Stimulated activated CD4-positive, alpha-beta T cell treated with anti-CD3 and anti-CD28 coated beads, TNF-alpha, amount 100 ng/mL, for 24 hours (primary cell): Measurements from ENCODE around the gene VAPA.

Experiments used
- DNase-seq, 3 experiments: peaks; one replicate each; pipeline ENCODE4 v3.0.0-alpha.2; 2020; ENCODE audit warnings: low read depth in 3 of 3

The VAPA gene

DNA sequence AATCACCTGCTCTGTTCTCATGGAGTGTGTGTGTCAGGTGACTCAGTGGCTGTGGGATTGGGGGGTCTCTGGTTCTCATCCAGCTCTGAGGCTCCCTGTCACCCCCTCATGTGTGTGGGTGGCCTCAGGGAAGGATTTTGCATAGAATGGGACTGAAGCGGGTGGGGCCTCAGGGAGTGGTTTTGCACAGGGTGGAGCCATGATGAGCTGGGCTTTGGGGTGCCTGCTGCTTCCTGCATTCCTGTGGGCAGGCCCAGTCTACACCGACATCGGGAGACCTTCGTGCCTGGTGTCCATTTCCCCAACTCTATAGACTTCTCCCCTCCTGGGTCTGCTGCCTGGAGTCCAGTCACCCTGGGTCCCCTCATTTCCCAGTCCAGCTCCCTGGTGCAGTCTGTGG is 59.7 kb downstream of the VAPA start:
- DNase-seq: no peak

DNA sequence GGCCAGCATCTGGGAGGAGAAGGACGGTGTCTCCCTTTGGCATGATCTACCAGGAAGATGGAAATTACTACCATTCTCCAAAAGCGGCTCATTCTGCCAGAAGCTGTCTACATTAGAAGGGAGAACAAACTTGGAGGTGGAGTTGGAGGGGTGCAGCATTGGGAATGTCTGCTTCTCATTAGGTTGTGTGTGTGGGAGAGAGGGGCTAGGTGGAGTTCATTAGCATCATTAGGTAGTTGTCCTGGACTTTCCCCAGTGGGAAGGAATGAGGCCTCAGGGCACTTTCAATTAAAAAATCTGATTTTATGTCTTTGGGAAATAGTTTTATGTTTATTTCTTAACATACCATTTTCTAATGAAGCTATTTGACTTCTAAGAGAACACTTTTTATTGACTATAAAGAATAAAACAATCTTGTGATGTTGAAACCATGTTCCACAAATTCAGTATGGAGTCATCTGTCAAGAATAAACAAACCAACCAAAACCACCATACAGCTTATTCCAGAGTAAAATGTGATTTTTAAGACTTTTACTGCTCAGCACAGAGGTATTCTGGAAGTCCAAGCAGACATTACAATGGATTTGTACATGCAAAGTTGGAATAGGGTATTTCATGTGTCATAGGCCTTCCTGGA is 60.6 kb downstream of the VAPA start:
- no peak for DNase-seq

DNA sequence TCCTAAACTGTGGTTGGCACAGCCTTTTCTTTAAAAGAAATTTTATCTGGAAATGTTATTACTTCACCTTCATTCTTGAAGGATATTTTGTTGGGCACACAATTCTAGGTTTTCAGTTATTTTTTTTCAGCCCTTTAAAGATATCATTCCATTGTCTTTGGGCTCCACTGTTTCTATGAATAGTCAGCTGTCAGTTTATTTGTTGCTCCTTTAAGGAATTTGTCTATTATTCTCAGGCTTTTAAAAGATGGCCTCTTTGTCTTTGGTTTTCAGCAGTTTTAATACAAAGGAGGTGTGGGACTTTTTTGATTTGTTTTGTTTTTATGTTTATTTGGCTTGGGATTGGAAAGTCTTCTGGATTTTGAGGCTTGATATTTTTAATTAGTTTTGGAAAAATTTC is 61.8 kb downstream of the VAPA start:
- no peak for DNase-seq

DNA sequence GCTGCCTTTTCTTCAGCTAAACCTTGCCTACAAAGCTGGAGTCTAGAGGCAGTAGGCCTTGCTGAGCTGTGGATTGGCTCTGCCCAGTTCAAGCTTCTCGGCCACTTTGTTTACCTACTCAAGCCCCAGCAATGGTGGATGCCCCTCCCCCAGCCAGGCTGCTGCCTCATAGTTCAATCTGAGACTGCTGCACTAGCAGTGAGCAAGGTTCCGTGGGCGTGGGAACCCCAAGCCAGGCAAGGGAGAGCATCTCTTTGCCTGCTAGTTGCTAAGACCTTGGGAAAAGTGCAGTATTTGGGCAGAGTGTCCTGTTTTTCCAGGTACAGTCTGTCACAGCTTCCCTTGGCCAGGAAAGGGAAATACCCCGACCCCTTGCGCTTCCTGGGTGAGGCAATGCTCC is 68.9 kb downstream of the VAPA start:
- DNase-seq: no peak

DNA sequence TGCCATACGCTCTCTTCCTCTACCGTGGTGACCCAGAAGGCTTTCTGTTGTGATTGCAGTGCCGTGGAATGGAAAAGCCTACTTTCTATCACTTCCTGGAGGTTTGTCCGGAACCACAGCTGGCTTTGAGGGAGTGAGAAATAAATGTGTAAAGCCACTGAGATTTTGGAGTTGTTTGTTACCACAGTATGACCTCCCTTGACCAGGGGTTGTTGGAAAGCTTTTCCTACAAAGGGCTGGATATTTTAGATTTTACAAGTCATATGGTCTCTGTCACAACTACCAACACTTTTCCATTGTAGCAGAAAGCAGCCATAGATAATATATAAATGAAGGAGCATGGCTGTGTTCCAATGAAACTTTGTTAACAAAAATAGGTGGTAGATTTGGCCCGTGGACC is 70.3 kb downstream of the VAPA start:
- DNase-seq: no peak

DNA sequence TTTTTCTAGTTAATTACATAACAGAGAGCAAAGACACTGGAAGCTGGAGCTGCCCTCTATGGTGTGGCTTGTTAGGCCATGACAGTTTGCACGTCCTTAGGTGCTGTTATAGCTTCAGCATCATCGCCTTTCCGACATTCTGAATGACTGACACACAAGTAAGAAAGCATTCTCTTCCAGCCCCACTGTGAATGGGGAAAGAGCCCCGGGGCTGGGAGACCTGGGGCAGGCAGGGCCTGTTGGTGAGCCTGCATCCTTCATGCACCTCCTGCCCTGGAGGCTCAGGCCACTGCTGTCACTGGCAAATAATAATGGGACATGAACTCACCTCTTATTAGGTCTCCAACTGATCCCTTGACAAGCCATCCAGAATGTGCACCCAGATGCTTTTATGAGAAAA is 71.8 kb downstream of the VAPA start:
- no peak for DNase-seq

DNA sequence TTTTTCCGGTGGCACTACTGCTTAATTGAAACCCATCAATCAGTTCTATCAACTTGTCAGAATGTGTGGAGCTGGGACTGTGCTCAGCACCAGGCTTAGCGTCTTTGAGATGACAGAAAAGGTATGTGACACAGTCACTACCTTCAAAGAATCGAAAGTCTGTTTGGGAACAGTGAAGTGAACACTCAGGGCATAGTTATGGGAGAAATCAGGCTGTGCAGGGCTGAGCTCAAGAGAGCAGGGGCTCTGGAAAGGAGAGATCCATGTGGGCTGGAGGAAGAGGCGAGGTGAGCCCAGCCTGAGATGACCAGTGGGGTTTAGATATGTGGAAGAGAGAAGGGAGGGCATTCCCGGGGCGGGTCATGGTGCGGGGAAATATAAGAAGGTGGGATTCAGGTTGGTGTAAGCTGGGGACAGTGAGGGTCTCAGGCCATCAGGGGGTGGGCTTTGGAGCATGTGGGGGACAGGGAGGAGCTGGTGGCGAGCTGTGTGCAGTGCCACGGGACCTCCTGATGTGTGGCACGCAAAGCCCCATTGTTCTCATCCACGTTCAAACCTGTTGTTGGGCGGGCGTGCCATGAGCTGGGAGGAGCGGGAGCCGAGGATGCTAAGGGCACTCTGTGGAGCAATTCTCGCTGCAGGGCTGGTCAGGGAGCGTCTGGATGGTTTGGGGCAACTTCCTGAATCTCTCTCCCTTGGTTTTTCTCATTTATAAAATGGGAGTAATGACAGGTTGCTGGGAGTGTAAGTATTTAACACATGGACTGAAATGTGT is 72.5 kb downstream of the VAPA start:
- no peak for DNase-seq

DNA sequence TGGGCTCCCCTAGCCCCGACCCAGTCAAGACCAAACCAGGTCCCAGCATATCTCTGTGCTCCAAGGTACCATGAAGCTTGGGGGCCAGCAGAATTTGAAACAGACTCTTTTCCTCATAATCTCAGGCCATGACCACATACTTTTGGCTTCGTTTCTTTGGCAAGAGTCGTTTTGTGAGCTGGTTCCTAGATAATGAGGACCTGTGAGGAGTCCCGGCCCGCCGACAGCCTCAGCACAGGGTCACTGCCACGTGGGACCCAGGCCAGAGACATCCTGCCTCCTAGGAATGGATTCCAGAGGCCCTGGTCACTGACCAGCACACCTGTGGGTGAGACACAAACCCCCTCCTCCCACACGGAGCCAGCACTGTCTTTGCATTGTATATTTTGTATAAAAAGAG is 73.5 kb downstream of the VAPA start:
- no peak for DNase-seq

DNA sequence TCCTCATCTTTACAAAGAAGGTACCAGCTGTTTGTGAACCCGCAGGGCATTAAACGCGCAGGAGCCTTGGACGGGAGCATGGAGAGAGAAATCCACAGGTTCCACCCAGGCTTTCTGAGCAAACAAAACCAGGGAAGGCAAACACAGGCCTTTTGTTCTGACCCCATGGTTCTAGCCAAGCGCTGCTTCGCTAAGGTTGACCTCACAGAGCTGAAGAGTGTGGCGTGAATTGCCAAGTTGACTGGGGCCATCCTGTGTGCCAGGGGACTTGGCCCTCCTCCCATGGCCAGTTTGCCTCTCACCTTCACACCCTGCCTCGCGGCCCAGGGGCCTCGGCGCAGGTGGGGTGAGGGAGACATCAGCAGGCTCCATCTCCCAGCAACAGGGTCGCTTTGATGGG is 74.1 kb downstream of the VAPA start:
- DNase-seq: no peak

DNA sequence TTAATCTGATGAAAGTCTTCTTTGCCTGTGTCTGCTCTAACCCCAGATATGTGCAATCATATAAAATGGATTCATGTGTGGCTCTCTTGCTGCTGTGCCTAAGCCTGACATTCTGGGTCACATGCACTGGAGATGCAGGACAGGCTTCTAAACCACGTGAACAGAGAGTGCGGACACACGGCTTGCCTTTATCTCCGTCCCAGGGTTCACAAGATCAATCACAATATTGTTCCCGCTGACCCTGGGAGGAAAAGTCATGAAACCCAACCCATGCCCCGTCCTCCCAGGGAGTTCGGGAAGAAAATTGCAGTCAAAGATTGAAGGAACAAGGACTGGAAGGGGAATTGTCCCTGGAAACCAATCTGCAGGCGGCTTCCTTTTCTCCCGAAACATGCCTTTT is 74.8 kb downstream of the VAPA start:
- no peak for DNase-seq

DNA sequence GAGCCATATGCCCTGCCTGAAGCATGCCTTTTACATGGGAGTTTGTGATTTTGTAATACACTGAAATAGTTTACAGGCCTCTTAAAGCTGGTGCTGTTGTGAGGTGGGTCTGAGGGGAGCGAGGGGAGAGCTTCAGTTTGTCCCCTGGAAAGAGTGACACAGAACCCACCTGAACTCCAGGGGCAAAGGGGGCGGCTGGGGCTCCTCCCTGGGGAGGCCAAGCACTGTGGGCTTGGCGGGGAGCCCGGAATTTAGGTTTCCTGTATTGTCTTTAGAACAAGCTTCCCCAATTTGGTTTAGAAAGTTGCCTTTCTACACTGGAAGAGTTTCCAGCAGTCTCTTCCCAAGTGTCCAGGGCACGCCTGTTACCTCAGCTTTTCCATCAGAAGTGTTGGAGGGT is 75.7 kb downstream of the VAPA start:
- DNase-seq: no peak

DNA sequence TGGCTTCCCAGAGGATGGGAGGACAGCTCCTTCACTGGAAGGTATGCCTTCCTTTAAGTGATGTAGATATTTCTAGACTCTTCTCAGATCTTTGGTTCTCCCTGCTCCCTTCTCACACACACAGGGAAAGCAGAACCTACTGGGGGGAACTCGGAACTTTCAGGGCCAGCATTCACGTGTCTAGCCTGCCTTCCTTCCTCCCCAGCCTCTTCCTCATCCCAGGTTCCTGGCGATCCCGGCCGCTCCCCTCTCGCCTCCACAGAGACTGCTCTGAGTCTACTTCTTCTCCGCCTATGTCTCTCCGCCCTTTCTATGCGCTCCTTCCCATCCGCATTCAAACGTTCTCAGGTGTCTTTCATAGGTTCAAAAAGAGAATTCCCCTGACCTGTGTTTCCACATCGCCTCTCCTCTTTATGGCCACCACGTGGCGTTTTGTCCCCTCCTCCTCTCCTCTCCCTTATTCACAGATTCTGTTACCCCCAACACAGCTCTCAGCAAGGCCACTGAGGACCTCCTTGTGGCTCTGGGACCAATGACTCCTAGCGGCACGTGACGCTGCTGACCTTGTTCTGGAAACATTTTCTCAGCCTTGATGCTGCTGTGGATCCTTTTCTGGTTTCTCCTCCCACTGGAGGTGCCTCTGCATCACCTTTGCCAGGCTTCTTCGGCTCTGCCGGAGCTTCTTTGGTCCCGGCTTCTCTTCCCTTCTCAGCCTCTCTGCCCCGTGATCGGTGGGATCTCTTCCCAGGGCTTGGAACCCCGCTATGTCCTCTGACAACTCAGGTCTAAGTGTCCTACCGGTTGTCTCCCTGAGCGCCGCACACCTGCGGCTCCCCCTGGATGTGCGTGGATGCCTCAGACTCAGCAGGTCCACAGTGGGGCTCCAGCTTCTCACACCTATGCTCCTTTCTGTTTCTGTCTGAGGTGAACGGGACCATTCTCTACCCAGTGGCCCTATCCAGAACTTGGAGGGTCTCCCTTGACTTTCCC is 77.5 kb downstream of the VAPA start:
- DNase-seq: no peak

DNA sequence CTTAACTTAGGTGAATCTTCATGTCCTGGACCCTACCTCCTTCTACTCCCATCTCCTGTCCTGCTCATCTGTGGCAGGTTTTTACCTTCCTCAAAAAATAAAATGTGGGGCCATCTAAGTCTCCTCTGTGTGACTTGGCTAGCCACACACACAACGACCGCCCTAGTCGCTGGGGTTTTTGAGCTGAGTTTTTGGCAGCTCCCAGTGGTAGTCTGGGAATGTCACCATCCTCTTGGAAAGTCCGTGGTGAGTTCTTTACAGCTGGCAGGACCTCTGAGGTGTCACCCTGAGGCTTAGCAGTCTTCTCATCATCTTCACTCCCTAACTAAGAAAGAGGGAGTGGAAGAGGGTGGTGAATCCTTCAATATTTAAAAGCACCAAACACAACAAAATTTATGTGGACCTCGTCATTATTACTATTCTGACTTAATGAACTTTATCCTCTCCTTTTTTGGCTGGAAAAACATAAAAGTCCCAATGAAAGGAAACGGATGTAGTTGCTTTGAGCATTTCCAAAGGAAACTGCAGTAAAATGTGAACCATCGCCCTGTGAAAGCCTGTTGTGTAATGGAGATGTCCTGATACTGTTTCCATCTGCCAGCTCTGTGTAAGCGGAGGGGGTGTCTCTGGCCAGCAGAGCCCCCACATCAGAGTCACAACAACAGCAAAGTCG is 78.6 kb downstream of the VAPA start:
- no peak for DNase-seq

DNA sequence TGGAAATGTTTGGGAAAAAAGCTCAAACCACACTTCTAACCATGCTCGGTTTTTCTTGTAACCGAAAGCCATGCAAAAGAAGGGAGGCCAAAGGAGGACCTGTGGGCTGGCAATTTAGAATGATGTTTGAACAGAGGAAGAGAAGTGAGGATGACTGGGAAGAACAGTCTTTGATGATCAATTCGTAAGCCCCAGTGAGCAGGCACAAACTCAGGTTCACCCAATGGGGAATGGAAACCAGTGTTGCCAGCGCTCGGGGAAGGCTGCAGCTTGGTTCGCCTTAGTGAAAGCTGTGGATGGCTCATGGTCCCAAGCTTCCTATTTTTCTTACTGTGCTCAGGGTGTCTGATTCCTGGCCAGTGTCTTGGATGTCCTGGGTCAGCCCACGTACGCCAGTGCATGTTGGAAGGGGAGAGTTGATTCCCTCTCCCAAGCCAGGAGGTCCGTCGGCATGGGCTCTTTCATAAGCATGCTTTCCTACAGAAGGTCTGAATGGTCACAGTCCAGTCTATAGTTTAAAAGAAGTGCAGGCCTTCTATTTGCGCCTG is 79.2 kb downstream of the VAPA start:
- DNase-seq: no peak

DNA sequence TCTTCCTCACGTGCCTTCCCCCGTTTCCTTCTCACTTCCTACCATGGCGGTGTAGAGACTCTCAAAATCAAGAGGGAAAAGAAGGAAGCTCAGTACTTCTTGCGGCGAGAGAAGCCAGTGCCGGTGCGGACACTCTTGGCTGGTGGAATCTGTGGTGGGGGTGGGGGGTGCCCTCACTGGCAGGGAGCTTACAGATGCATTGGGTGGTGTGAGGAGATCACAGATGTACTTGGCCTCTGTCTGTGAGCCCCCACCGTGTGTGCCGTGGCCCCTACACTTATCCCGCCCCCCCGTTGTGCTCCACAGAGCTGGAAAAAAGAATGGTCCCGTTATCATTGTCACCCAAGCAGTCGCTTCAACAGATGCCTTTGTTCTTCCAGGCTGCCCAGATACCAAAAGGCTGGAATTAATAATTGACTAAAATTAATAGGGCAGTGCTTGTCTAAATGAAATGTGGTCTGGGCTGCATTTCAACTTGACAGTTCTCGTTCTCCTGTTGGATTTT is 79.8 kb downstream of the VAPA start:
- no peak for DNase-seq

DNA sequence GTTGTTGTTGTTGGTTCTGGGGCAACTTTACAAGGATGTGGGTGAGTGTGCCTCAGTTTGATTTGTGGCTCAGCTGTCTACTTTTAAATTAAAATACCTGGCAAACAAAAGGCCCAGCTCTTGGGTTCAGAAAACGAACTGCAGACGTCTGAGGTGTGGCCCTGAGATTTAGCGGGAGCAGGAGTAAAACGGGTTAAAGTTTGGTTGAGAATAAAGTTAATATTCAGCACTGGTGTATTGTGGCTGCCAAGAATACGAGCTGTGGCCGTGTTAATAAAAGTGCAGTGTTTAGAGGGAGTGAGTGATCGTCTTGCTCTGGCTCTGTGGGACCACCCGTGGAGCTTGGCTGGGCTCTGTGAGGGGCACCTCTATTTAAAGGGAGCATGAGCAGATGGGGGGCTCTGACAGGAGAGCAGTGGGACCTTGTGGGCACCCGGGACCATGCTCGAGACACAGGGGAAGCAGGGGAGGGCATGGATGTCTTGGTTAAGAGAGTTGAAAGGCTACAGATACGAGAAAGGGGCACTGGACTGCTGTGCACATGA is 80.3 kb downstream of the VAPA start:
- DNase-seq: no peak

DNA sequence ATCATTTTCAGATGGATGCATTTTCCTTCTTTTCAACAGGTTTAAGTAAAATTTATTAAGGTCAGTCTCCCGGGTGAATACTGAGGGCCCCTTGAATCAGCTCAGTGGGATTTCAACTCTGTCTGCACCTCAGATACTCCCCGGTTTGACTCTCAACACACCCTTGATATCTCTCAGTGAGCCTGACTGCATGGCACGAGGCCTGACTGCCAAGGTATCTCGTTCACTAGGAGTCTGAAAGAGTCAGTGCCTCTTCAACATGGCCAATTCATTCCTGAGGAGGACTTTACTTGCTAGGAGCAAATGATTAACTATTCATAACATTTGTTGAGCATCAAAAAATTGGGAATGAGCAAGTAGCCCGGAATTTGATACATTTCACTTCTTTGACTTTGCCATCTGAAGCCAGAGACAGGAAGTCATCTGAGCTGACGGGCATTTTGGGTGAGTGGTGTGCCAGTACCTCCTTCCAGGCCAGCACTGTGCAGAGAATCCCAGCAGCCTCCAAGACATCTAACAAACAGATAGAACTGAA is 81.0 kb downstream of the VAPA start:
- no peak for DNase-seq

DNA sequence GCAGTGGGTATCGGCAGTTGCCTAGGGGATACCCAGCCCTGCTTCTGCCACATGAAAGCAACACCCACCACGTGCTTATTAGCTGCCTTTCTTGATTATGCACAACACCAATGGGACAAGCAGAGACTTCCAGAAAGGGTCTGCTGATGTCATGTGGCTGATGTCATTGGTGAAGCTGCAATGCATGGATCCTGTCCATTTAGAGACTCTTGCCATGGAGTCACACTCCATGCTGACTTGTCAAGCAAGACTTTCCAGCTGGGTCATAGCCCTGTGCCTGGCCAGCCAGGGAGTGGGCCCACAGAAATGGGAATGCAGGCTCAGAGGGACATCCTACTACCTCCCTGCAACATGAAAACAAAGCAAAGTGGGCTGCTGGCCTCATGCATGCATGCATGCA is 81.8 kb downstream of the VAPA start:
- no peak for DNase-seq

DNA sequence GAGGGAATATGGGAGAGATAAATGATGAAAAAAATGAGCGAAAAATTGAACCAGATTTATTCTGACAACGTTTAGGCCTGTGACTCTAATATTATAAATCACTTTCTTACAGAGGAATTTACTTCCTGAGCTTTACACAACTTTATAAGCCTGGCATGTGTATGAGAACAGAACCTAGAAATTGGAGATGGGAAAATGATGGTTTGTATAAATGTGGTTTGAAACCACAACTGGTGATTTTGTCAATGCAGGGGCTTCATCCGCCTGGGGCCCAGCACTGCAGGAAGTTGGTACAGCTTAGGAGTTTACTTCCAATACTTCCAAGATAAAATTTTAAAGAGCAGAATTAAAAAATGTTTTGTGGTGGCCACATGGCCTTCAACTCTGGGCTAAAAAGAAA is 82.3 kb downstream of the VAPA start:
- DNase-seq: no peak

DNA sequence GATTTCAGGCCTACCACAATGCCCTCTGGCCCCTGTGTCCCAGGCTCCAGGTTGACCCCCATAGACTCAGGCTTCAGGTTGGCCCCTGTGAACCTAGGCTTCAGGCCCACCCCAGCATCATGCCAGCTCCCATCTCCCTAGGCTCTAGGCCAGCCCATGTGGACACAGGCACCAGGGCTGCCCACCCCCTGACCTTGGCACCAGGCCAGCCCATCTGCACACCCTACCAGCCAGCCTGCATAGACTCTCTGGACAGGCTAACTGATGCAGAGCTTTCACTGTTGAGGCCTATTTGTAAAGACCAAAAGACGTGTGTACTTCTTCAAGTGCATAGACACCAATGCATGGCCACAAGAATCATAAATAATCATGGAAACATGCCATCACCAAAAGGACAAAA is 83.9 kb downstream of the VAPA start:
- no peak for DNase-seq

DNA sequence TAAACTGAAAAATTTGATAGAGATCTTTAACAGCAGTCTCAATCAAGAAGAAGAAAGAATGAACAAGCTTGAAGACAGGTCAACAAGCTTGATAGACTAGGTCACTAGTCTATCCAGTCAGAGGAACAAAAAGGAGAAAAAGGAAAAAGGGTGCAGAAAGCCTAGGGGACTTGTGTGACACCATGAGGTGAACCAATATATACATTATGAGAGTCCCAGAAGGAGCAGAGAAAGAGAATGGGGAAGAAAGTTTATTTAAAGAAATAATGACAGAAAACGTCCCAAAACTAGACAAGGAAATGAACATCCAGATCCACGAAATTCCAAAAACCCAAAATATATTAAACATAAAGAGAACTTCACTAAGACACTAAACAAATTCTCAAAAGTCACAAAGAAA is 84.5 kb downstream of the VAPA start:
- DNase-seq: no peak
